ENCODE results near the gene LOXL3. TPM values are rescaled to one million over a fixed set of nuclear protein-coding genes. Genes with fewer than 3 reads are reported as not detected.

Gene LOXL3
- polyA plus RNA-seq, 1 donor from 2014 or later, result 20.1 TPM

GRCh38 chr2:74577448-74577847 is 23.7 kb upstream of the LOXL3 start:
- Histone ChIP-seq H3K9me3 (ENCODE audit: low read length) (no peaks in the 10 kb centered on the region), H3K9me2 (ENCODE audit: insufficient read depth, low read length) (no peaks in the 10 kb centered on the region), H2AFZ (ENCODE audit: low read depth, low read length) (no peak overlapping the region), H3K9ac (ENCODE audit: low read length) (no peak overlapping the region), H3K4me2 (ENCODE audit: low read length) (no peak overlapping the region), H3F3A (ENCODE audit: insufficient read depth, low read length, poor library complexity, severe bottlenecking) (no peaks in the 10 kb centered on the region), H3K27me3 (ENCODE audit: insufficient read depth, low read depth, low read length) (no peaks in the 10 kb centered on the region), H3K79me2 (replicated peaks; ENCODE audit: insufficient read depth, low read length) (no peaks in the 10 kb centered on the region), H3K27ac (ENCODE audit: low read length) (no peak overlapping the region), H4K20me1 (ENCODE audit: insufficient read depth) (no peaks in the 10 kb centered on the region), H3K36me3 (ENCODE audit: insufficient read depth, low read length) (no peaks in the 10 kb centered on the region), H3K4me3 (ENCODE audit: low read length) (no peak overlapping the region)
- TF ChIP-seq TAF1 (IDR thresholded peaks at IDR 0.05; ENCODE audit: low read depth) (no peak), REST (IDR thresholded peaks at IDR 0.05; ENCODE audit: borderline replicate concordance) (no peak), MXI1 (conservative IDR thresholded peaks at IDR 0.05; ENCODE audit: poor library complexity, severe bottlenecking) (no peak), POLR2AphosphoS5 (IDR thresholded peaks at IDR 0.05) (no peak), EP300 (conservative IDR thresholded peaks at IDR 0.05; ENCODE audit: poor library complexity, severe bottlenecking) (no peak), SMC3 (conservative IDR thresholded peaks at IDR 0.05; ENCODE audit: poor library complexity) (no peak), EZH2 (IDR thresholded peaks at IDR 0.05; ENCODE audit: borderline replicate concordance, insufficient read depth, low read length, poor library complexity, severe bottlenecking) (no peak), CTCF (IDR thresholded peaks at IDR 0.05; ENCODE audit: poor library complexity, severe bottlenecking) (no peak), RAD21 (conservative IDR thresholded peaks at IDR 0.05) (no peak)

DNA sequence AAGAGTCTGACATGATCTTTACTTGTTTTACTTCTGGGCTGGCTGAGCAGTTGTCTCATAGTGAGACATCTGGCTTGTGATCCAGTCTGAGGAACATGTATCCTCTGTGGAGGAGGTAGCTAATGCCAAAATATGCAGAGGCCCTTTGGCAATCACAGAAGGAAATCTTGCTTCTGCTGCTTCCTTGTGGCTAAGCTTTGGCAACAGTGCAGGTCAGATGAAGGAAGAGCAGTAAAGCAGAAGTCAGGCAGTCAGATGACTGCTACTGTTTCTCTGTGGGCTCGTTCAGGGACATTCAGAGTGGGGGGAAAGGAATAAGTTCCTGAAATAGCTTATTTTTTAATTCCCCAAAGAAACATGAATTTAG is 23.1 kb upstream of the LOXL3 start:
- Histone ChIP-seq H3K4me3 (ENCODE audit: low read length) (no peak overlapping the region), H3K79me2 (replicated peaks; ENCODE audit: insufficient read depth, low read length) (no peaks in the 10 kb centered on the region), H3K9me3 (ENCODE audit: low read length) (no peaks in the 10 kb centered on the region), H3K36me3 (ENCODE audit: insufficient read depth, low read length) (no peaks in the 10 kb centered on the region), H3K9ac (ENCODE audit: low read length) (no peak overlapping the region), H3K9me2 (ENCODE audit: insufficient read depth, low read length) (no peaks in the 10 kb centered on the region), H3K4me2 (ENCODE audit: low read length) (no peak overlapping the region), H3F3A (ENCODE audit: insufficient read depth, low read length, poor library complexity, severe bottlenecking) (no peaks in the 10 kb centered on the region), H3K27me3 (ENCODE audit: insufficient read depth, low read depth, low read length) (no peaks in the 10 kb centered on the region), H2AFZ (ENCODE audit: low read depth, low read length) (no peak overlapping the region), H4K20me1 (ENCODE audit: insufficient read depth) (no peaks in the 10 kb centered on the region), H3K27ac (ENCODE audit: low read length) (no peak overlapping the region)
- no peak for TF ChIP-seq POLR2AphosphoS5 (IDR thresholded peaks at IDR 0.05)
- TF ChIP-seq EP300 (conservative IDR thresholded peaks at IDR 0.05; ENCODE audit: poor library complexity, severe bottlenecking), result no peak
- TF ChIP-seq EZH2 (IDR thresholded peaks at IDR 0.05; ENCODE audit: borderline replicate concordance, insufficient read depth, low read length, poor library complexity, severe bottlenecking), result no peak
- TF ChIP-seq CTCF (IDR thresholded peaks at IDR 0.05; ENCODE audit: poor library complexity, severe bottlenecking), result no peak
- no peak for TF ChIP-seq SMC3 (conservative IDR thresholded peaks at IDR 0.05; ENCODE audit: poor library complexity)
- TF ChIP-seq REST (IDR thresholded peaks at IDR 0.05; ENCODE audit: borderline replicate concordance), result no peak
- TF ChIP-seq RAD21 (conservative IDR thresholded peaks at IDR 0.05), result no peak
- TF ChIP-seq MXI1 (conservative IDR thresholded peaks at IDR 0.05; ENCODE audit: poor library complexity, severe bottlenecking), result no peak
- TF ChIP-seq TAF1 (IDR thresholded peaks at IDR 0.05; ENCODE audit: low read depth), result no peak
